Measurements from ENCODE around the gene FGF10. TPM values are rescaled to one million over a fixed set of nuclear protein-coding genes. Genes with fewer than 3 reads are reported as not detected.

Gene FGF10
- total RNA-seq (2022; extraction: Qiagen RNA extraction; ENCODE audit: low read depth): not detected in 5 replicates

DNA sequence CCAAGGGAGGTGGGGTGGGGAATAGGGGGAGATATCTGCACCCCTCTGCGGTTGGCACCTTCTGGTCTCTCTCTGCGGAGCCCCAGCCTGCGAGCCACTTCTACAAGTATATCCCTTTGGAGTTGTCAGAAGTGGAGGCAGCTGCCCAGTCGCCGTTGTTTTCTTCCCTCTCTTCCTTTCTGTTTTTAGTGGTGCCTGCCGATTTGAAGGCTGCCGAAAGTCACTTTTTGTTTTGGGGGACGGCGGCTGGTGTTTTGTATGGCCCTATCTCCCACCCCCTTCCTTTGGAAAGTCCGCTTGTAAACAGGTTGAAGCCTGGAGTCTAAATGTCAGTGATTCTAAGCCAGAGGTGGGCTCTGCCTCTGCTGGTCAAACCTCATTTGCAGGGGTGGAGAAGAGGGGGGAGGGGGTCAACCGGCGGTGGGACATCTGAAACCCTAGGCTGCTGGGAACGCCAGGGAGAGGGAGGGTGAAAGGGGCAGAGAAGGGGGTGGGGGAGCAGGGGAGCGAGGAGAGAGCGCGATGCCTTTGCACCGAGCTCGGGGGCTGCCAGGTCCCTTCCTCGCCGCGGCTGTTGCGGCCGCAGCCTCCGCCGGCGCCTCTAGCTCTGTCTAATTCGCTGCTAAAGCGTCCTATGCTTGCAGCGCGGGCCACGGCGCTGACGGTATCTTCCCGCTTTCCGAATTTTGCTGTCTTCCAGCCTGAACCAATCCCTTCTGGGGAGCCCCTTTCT, at the start of gene FGF10:
Gene FGF10 (minus strand): TSS at position 331 of the 733 bp plus-strand sequence. CDS start 738 bp downstream, outside the sequence.

Data from A549 treated with RU486 at 1 μM for 4 hours (cell line).